Right lung (tissue), 5 donors: ENCODE data around the gene METTL13. TPM values are rescaled to one million over a fixed set of nuclear protein-coding genes. Genes with fewer than 3 reads are reported as not detected.

Source experiments
- DNase-seq, 2 donors: peaks; one replicate each; pipeline ENCODE4 v3.0.0-alpha.2; 2013
- polyA plus RNA-seq, 5 donors: library from polyadenylated mRNA; unstranded; fragments of 120-200 nt; gene quantifications; one replicate each; pipeline versions ENCODE4 v1.2.1 to v1.2.3, GENCODE V29; 2013; ENCODE audit warnings: inconsistent platforms in 1 of 5, low replicate concordance in 1 of 5; ENCODE audit not compliant: insufficient read length in 5 of 5, insufficient read depth in 1 of 5

The METTL13 gene
- polyA plus RNA-seq, 5 donors, result 32.8 to 37.4 (median 36.8) TPM

DNA sequence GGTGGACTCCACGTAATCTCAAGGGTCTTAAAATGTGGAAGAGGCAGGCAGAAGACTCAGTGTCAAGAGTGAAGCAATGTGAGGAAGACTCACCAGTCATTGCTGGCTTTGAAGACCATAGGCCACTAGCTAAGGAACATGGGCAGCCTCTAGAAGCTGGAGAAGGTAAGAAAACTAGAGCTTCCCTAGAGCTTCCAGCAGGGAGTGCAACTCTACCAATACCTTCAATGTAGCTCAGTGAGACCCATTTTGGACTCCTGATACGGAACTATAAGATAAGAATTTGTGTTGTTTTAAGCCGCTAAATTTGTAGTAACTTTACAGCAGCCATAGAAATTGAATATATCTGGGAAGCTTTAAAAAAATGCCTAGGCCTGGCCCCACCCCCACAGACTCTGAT is 18.9 kb downstream of the METTL13 start:
- no peak for DNase-seq

DNA sequence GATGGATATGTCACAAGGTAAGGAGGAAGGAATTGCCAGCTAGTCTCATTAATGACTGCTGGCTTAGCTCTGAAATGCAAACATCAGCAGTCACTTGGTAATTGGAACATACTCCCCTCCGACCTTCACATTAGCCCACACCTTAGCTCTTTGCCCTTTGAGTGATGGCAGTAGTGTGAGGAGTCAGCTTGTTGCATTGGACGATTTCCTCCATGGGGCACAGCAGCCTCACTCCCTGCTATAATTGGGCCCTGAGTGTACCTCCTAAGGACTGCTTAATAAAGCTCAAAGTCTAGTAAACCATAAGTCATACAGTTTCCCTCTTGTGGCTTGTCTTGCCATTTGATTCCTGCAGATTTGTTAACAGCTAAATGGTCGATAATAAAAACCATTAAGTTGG is 19.4 kb downstream of the METTL13 start:
- DNase-seq, result no peak

DNA sequence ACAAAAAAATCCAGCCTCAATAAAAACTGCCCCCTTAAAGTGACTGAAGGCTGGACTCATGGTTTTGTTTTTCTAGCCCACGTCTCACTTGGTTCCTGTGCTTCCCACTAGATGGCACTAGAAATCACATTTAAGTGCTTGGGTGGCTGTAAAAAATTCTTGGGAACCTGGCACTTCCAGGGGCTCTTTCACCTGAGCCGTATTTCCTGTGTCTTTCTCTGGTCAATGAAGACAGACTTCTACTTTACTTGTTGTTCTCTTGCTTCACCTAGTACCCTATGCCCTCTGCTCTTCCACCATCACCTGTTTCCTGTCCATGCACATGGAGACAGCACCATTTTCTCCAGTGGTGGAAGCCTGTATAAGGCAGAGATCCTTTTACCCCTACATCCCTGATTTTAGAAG is 20.0 kb downstream of the METTL13 start:
- peak; percentile 23 to 36 for DNase-seq

DNA sequence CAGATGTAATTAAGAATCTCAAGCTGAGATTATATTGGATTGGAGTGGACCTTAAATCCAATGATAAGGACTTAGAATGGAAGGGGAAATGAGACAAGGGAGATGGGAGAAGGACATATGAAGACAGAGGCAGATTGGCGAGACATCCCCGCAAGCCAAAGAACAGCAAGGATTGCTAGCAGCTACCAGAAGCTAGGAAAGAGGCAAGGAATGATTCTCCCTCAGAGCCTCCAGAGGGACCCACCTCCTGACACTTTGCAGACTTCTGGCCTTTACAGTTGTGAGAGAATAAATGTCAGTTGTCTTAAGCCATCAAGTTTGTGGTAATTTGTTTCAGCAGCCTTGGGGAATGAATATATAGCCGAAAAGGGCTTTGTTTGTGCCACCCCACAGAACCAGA is 20.7 kb downstream of the METTL13 start:
- DNase-seq, result no peak

DNA sequence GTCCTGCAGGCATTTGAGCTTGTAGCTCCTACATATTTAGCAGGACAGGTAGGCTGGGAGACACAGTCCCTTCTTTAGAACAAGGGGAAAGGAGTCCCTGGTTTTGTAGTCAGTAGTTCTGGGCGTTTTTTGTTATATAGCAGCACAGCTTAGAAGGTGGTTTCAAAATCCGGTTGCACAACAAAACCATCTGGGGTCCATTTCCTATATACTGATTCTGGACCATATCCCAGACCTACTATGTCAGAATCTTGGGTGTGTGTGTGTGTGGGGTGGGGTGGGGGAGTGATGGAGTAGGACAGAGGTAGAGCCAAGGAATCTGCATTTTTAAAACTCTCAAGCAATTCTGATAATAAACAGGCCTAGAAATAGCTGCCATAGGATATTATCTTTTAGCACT is 21.6 kb downstream of the METTL13 start:
- peak; percentile 51 to 64 for DNase-seq

DNA sequence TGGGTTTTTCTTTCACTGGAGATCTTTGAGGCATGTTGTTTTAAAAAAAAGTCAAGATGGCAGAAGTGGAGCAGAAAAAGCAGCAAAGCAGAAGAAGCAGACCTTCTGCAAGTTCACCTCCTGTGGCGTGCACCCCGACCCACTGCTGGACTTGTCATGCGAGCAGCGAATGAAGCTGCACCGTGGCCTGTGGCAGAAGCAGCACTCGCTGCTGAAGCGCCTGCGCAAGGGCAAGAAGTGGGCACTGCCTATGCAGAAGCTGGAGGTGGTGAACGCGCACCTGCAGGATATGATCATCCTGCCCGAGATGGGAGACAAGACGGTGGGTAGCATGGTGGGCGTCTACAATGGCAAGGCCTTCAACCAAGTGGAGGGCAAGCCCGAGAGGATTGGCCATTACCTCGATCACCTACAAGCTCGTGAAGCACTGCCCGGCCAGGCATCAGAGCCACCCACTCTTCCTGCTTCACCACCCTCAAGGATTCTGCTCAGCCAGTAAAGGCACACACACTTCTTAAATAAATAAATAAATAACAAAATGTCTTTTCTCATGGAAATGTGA is 22.1 kb downstream of the METTL13 start:
- DNase-seq, result no peak

DNA sequence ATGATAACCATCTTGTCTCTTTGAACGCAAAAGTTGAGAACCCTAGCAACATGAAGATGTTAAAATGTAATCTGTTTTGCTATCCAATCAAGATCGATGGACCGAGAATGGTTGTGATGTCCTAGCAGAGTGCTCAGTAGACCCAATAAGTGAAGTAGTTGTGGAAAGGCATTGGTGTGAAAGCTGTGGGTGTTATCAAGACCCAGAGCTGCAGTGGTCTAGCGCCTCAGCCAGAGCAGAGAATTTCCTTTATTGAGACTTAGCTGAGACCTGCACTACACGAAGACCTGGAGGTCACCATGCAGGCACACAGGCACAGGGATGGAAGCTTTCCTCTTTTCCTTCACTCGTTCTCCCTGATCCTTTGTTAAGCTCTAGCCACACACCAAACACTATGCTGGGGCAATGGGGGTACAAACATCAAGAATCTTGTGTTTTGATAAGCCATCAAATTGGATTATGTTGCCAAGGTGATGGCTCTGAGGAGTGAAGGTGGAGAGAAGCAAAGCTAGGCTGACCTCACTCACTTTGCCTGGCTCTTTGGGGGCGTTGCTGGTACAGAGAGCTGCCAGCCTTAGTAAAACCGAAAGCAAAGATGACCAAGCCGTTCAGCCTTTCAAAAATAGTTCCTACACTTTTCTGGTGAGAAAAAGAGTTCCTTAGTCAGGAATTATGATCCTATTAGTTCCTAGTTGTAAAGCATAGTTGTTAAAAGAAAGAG is 24.1 kb downstream of the METTL13 start:
- no peak for DNase-seq

DNA sequence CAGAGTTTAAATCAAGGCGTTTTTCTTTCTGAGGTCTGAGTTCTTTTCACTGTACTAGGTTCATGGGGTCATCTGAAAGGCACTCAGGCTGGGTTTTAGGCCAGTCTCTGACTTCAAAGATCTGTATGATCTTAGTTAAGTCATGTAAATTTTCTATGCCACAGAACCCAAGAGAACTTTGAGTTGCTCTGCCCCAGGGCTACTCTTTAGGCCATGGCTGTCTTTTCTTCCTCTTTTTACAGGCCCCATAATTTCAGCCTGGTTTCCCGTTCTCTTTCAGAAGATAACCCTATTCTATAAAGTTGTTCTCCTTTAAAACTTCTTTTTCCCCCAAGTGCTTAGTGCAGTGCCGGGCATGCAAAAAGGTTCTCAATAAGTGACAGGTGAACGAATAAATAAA is 26.1 kb downstream of the METTL13 start:
- DNase-seq, result no peak

DNA sequence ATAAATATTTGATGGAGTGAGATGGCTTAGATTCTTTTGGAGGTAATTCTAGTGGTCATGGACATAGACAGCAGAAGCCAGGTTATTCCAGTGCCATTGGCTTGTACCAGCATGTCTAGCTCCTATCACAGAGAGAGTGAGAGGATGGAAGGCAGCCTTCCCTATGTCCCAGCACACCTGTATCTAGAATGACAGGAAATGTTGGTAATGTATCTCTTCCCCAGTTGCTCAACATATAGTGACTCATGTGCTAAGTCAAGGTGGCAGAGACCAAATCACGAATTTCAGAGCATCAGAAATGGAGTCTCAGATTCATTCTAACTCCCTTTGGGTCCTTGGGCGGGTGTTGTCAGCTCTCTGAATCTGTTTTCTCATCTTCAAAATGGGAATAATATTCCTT is 28.4 kb downstream of the METTL13 start:
- DNase-seq, result no peak

DNA sequence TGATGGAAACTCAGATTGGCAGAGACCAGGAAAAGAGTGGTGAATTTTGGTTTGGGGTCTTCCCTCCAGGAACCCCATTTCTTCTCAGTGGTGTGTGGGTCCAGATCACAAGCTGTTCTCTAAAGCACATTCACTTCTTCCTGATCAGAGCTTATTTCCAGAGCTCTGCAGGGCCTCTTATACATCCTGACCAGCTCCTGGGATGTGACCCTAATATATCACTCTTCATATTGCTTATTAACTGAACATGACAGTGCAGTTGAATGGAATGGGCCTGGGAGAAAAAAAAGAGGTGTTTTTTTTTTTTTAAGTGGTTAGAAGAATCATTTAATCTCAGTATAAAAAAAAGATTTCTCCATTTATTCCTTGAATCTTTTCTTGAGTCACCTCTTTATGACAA is 30.2 kb downstream of the METTL13 start:
- DNase-seq, result no peak

DNA sequence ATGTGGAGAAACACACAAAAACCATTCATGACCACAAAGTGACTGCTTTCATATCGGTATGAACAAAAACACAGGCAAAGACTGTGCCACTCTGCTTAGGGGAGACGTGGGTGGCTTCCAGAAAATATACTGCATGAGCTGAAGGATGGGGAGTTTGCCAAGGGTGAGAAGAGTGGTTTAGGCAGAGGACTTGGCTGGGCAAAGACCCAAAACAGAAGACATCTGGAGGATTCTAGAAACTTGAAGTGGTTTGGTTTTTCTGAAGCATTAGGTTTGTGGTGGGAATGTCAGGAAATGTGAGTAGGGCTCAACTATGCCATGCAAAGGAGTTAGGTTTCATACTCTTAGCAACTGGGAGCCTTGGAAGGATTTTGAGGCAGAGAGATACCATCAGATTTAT is 33.2 kb downstream of the METTL13 start:
- no peak for DNase-seq

DNA sequence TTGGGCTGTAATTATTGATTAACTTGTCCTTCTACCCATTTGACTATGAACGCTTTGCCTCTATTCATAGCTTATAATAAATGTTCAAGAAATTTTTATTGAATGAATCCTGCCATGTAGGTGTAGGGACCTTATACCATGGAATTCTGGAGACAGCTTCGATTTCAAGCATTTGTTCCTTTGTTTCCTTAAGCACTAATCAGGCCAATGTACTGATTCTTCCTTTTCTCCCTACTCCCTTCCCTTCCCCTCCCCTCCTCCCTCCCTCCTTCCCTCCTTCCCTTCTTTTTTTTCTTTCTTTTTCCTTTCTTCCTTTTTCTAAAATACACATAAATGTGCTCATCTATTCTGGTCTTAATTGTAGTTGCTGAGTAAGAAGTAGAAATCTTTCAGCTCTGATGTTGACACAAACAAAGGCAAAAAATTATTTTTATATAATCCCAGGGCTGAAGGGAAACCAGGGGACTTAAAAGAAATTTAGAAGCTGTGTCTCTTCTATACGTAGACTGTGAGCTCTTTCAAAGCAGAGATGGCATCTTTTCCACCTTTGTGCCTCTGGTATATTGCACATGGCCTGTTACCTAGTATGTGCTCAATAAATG is 34.9 kb downstream of the METTL13 start:
- no peak for DNase-seq

DNA sequence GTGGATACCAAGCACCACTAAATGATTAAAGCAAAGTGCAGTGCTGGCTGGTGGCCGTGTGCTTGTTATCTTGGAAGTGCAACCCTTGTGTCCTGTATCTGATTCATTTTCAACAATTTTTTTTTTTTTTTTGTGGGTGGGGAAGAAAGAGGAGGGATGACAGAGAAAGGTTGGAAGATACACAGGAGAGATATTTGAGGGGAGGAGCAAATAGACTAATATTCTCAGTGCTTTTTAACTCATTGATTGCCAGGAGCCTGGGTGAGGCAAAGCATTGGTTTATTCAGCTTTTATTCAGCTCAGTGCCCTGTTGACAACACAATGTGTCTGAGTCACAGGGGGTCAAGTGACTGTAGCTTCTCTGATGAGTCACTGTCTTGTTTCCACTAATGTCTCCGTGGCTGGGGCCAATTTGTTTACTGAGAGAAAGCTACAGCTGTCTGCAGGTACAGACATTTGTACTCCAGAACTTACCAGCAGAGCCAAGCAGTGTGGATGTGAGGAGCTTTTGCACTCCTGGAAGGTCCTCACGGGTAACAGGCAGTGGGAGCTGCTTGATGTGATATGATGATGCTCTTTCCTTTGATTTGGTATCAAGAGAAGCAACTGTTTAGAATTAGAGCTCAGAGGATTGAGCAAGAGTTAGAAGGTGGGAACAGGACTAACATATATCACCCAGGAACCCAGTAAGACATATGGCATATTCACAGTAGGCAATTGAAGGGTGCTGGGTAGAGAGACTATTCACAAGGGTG is 36.2 kb downstream of the METTL13 start:
- DNase-seq, result no peak

DNA sequence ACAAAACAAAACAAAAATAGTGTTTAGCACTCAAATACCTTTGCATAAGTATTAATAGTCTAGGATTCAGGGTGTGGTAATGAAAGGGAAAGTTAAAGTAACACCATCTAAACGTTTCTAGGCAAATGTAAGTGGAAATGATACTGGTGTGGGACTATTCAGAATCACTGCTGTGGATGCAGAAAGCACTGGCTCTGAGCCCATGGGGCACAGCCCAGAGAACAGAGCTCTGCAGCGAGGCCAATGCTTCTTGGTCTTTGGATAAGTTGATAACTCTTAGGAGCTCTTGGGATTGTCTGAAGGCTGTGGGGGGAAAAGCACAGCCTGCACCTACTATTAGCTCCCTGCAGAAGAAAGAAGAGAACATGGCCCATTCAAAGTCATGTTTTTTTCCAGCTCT is 38.5 kb downstream of the METTL13 start:
- DNase-seq, result no peak

DNA sequence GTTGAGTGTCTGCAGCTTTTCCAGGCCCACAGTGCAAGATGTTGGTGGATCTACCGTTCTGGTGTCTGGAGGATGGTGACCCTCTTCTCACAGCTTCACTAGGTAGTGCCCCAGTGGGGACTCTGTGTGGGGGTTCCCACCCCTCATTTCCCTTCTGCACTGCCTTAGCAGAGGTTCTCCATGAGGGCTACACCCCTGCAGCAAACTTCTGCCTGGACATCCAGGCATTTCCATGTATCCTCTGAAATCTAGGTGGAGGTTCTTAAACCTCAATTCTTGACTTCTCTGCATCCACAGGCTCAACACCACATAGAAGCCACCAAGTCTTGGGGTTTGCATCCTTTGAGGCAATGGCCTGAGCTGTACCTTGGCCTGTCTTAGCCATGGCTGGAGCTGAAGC is 45.5 kb downstream of the METTL13 start:
- no peak for DNase-seq

DNA sequence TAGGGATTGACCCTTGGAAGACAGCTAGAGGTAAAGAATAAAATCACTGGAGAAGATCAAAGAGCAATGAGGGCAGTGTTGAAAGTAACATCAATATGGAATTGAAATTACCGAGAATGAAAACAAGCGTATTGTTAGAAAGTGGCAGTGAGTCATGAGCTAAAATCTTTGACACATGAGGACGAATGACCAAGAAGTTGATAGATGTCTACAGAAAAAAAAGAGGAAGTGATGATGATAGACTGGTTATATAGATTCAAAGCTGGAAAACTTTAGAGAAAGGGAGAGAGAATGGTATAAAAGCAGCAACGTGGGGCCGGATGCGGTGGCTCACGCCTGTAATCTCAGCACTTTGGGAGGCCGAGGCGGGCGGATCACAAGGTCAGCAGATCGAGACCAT is 47.3 kb downstream of the METTL13 start:
- DNase-seq, result no peak

DNA sequence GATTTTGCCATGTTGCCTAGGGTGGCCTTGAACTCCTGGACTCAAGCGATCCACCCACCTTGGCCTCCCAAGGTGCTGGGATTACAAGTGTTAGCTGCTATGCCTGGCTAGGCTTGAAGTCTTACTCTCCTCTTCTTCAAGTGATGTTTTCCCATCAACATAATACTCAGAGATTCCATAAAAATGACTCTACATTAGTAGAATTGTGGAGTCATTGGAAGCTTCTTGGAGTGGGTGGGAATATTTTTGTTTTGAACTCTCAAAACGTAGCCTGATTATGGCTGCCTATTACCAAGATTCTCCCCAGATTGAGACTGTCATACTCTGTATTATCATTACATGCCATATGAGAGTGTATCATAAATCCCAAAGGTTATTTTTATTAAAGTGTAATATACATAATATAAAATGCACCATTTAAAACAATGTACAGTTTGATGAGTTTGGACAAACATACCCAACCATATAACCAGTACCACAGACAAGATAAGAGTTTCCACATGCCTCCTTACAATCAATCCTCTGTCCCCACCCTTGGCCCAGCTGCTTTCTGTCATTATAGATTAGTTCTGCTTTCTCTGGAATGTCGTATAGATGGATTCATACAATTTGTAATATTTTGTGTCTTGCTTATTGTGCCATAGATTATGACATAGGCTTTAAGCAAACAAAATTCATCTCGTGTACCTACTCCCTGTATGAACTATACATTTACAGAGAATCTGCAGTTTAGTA is 51.8 kb downstream of the METTL13 start:
- DNase-seq, result no peak

DNA sequence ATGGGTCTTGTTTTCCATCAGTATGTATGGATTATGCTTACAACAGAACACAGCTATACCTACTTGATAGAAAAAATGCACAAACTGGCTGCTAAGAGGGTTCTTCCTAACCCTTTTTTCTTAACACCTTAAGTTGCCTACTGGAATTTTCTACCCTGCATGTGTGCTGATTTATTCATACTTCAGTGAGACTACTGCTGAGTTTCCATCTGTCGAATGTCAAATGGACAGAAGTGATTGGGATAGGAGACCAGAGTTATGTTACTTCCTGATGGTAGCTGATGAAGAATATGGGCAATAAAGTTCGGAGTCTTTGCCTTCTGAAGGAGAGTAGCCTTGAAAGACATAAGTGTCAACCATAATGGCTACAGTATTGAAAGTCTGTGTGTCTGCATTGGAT is 53.4 kb downstream of the METTL13 start:
- DNase-seq, result no peak

DNA sequence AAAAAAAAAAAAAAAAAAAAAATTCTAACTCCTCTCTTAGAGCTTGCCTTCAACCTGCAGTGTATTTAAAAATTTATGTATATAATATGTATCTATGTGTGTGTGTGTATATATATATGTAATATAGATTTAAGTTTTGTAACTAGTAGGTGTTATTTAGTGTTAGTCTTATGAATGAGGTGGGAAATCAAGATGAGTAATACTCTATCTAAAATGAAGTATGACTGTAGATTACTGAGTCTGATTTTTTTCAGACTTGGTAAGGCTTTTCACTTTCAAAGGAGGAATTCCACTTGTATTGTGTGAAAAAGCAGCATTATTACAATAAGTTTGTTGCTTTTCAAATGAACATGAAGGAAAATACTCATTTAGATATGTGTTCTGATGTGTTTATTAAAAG is 54.4 kb downstream of the METTL13 start:
- DNase-seq, result no peak

DNA sequence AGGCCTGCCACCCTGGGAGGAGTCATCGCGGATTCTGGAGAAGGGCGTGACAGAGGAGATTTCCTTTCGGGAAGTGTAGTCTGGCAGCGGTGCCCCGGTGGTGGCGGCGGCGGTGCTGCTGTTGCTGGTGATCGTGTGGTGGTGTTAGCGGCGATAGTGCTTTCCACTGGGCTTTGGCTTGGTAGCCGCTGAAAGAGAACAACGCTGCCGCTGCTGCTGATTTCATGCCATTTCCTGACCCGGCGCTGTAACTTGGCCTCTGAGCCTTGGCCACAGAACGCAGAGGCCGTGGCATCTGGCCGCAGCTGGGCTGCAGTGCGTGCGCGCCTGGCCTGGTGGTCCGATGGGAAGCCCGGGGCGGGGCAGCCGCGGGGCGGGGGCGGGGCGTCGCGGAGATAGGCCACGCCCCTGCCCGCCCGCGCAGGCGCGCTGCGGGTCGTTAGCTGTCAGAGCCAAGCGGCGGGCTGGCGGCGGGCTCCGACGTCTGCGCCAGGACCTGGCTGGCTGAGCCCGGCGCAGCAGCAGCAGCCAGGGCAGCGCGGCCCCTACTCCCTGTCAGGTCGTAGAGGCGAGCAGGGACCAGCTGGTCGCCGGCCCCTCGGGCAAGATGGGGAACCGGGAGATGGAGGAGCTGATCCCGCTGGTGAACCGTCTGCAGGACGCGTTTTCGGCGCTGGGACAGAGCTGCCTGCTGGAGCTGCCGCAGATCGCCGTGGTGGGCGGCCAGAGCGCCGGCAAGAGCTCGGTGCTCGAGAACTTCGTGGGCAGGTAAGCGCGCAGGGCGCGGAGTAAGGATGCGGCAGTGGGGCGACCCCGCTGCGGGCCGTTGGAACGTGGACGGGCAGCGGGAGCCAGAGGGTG is 59.8 kb downstream of the METTL13 start, which contains the start of gene DNM3:
TSS of gene DNM3 (plus strand) at position 449 of the 861 bp plus-strand sequence. CDS start at position 608, 159 bp downstream.
- peak; percentile 83 to 85 for DNase-seq
